SU-DHL-6 (cell line): Measurements from ENCODE around the gene DEF6.

Source experiments
- H2AFZ ChIP-seq: fragments of 200-600 bp; sonication (generic); 2 replicates; pipeline ENCODE4 v1.6.1; 2014; ENCODE audit warnings: low read depth, mild to moderate bottlenecking, moderate library complexity, mixed read lengths, antibody characterized with exemption, low read length; ENCODE audit not compliant: severe bottlenecking
- H3F3A ChIP-seq: fragments of 200-600 bp; shearing (Covaris generic); 2 replicates; pipeline ENCODE4 v1.6.0; 2016; ENCODE audit warnings: antibody characterized with exemption, mild to moderate bottlenecking; ENCODE audit not compliant: insufficient read depth
- H3K27ac ChIP-seq: fragments of 200-600 bp; sonication (generic); 2 replicates; pipeline ENCODE4 v1.5.1; 2016; ENCODE audit warnings: low read depth, mild to moderate bottlenecking, low read length, moderate library complexity, mixed read lengths
- H3K27me3 ChIP-seq: fragments of 200-600 bp; sonication (generic), shearing (Covaris generic); 2 replicates; pipeline ENCODE4 v1.6.0; 2014; ENCODE audit warnings: mild to moderate bottlenecking, low read length
- H3K36me3 ChIP-seq: fragments of 200-600 bp; sonication (generic); 2 replicates; pipeline ENCODE4 v1.6.1; 2014; ENCODE audit warnings: mild to moderate bottlenecking, low read length, mixed read lengths
- H3K4me2 ChIP-seq: fragments of 300-600, 200-600 bp; shearing (Covaris generic), sonication (generic); 2 replicates; pipeline ENCODE4 v1.6.0; 2014; ENCODE audit warnings: low read length, low read depth, mild to moderate bottlenecking; ENCODE audit not compliant: poor library complexity, severe bottlenecking
- H3K4me3 ChIP-seq: fragments of 200-600 bp; sonication (generic); 2 replicates; pipeline ENCODE4 v1.5.1; 2014; ENCODE audit warnings: antibody characterized with exemption, low read length, mild to moderate bottlenecking, mixed read lengths; ENCODE audit not compliant: insufficient read depth, poor library complexity, severe bottlenecking
- H3K79me2 ChIP-seq: fragments of 200-600 bp; sonication (generic); 2 replicates; pipeline ENCODE4 v1.6.1; 2014; ENCODE audit warnings: mild to moderate bottlenecking, low read length, moderate library complexity; ENCODE audit not compliant: insufficient read depth
- H3K9ac ChIP-seq: fragments of 200-600 bp; sonication (generic); 2 replicates; pipeline ENCODE4 v1.7.0; 2014; ENCODE audit warnings: mild to moderate bottlenecking, low read length
- H3K9me2 ChIP-seq: fragments of 200-600 bp; sonication (generic); replicated peaks from 2 replicates; pipeline ENCODE4 v1.6.1; 2014; ENCODE audit warnings: low read length; ENCODE audit not compliant: insufficient read depth
- H3K9me3 ChIP-seq: fragments of 200-600 bp; sonication (generic); 2 replicates; pipeline ENCODE4 v1.6.1; 2014; ENCODE audit warnings: low read length, mixed read lengths; ENCODE audit not compliant: insufficient read depth
- H4K20me1 ChIP-seq: fragments of 200-600 bp; sonication (generic); 2 replicates; pipeline ENCODE4 v1.6.1; 2014; ENCODE audit warnings: low read depth, mild to moderate bottlenecking, antibody characterized with exemption, low read length, moderate library complexity, mixed read lengths
- CTCF ChIP-seq: fragments of 200-600 bp; sonication (generic); IDR thresholded peaks from one replicate; pipeline ENCODE4 v1.5.1; 2017; ENCODE audit warnings: antibody characterized with exemption, mild to moderate bottlenecking, low read length, moderate library complexity; ENCODE audit not compliant: insufficient read depth, poor library complexity, severe bottlenecking
- EZH2phosphoT487 ChIP-seq: fragments of 200-600 bp; sonication (generic), shearing (Covaris generic); conservative IDR thresholded peaks from 2 replicates; pipeline ENCODE4 v1.6.1; 2018; ENCODE audit warnings: mild to moderate bottlenecking, antibody characterized with exemption, low read length, moderate library complexity, mixed read lengths

DEF6 gene

GRCh38 chr6:35296931-35297600 is 552 bp upstream of the DEF6 start:
- peaks cover 22% of the 10 kb centered on the region for H3K79me2 ChIP-seq
- TF ChIP-seq CTCF: no peak
- no peak for TF ChIP-seq EZH2phosphoT487
- H4K20me1 ChIP-seq: no peaks in the 10 kb centered on the region
- peak overlapping the region; percentile 50 for H2AFZ ChIP-seq
- H3K27ac ChIP-seq: peak overlapping the region; percentile 76
- no peaks in the 10 kb centered on the region for H3K27me3 ChIP-seq
- H3K9me2 ChIP-seq: no peaks in the 10 kb centered on the region
- no peaks in the 10 kb centered on the region for H3K36me3 ChIP-seq
- H3K4me3 ChIP-seq: no peak overlapping the region
- no peaks in the 10 kb centered on the region for H3K9me3 ChIP-seq
- peaks cover 33% of the 10 kb centered on the region for H3F3A ChIP-seq
- peak overlapping the region; percentile 73 for H3K4me2 ChIP-seq
- H3K9ac ChIP-seq: peak overlapping the region; percentile 81

DNA sequence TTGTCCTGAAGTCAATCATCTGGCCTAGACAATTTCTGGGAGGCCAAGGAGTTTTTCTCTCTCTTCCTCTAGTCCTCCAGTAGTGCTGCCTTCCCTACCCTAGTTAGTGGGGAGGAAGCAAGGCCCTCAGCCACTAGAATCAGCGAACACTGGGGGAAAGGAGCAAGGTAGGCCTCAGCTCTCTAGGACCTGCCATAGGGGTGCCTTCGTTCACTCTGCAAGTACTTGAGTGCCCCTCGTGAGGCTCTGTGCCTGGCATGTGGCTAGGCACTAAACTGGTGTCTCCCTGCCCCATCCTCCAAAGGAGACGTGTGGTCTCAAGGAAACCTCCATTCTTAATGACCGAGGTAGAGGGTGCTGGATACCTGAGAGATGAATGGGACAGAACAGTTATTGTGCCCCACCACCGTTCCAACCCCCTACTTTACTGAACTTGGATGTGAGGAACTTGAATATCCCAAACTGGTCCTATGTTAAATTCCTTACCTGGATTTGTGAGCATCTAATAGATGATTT is 1.1 kb downstream of the DEF6 start:
- H3K4me2 ChIP-seq: peak overlapping the region; percentile 73
- no peaks in the 10 kb centered on the region for H3K9me2 ChIP-seq
- H3K9ac ChIP-seq: peak overlapping the region; percentile 81
- no peaks in the 10 kb centered on the region for H3K9me3 ChIP-seq
- no peaks in the 10 kb centered on the region for H3K27me3 ChIP-seq
- H3K4me3 ChIP-seq: peak overlapping the region; percentile 70
- peak overlapping the region; percentile 76 for H3K27ac ChIP-seq
- H2AFZ ChIP-seq: no peak overlapping the region
- H3K36me3 ChIP-seq: no peaks in the 10 kb centered on the region
- peaks cover 28% of the 10 kb centered on the region for H3K79me2 ChIP-seq
- no peaks in the 10 kb centered on the region for H4K20me1 ChIP-seq
- peaks cover 38% of the 10 kb centered on the region for H3F3A ChIP-seq
- TF ChIP-seq EZH2phosphoT487: no peak
- TF ChIP-seq CTCF: no peak

DNA sequence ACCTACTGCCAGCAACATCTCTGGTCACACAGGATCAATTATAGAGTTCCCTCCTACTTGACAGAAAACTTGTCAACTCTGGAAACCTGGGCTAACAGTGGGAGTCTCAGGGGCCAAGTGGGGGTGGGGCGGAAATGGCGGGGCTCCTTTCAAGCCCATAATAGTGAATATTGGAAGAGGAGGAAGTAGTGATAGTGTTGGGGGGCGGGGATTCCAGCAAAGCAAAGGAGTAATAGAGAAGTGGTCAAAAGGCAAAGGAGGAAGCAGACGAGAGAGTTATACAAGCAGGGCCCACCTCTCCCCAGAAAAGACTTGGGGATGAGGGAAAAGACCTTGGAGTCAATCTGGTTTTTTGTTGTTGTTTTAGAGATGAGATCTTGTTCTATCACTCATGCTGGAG is 2.1 kb downstream of the DEF6 start:
- Histone ChIP-seq H3K4me3 (no peak overlapping the region), H3F3A (peaks cover 38% of the 10 kb centered on the region), H3K27ac (peak overlapping the region; percentile 76), H2AFZ (no peak overlapping the region), H3K9ac (peak overlapping the region; percentile 81; the same call in 1 of the 2 replicates), H3K36me3 (no peaks in the 10 kb centered on the region), H3K9me2 (no peaks in the 10 kb centered on the region), H3K27me3 (no peaks in the 10 kb centered on the region), H4K20me1 (no peaks in the 10 kb centered on the region), H3K79me2 (peaks cover 36% of the 10 kb centered on the region), H3K4me2 (peak overlapping the region; percentile 73), H3K9me3 (no peaks in the 10 kb centered on the region)
- TF ChIP-seq EZH2phosphoT487 (no peak), CTCF (no peak)
